IMR-90 (cell line): ENCODE measurements around the gene CMTM8. TPM values are rescaled to one million over a fixed set of nuclear protein-coding genes. Genes with fewer than 3 reads are reported as not detected.
A peak's percentile ranks its signal among the peaks of the same experiment; 100 is the strongest.

Experiments
- ATAC-seq: fragments of 200-7000 bp; cut with Tn5 transposase; 2 replicates; pipeline ENCODE4 v1.9.1; 2020; ENCODE audit warnings: low read depth, mild to moderate bottlenecking, moderate library complexity
- BruUV-seq: library from RNA; stranded (reverse); fragments of 400-500 nt; replicated peaks from 2 replicates; lab custom pipeline; 2021; lab: Mats Ljungman, UMichigan
- CTCF ChIA-PET: fragments of 300-600 bp; formaldehyde crosslinking; extraction: SDS; loops from one replicate; lab custom pipeline; 2021; ENCODE audit warnings: antibody characterized with exemption; lab: Yijun Ruan, JAX
- POLR2A ChIA-PET: fragments of 300-600 bp; sonication (Branson Sonifier 250); formaldehyde crosslinking; loops from one replicate; lab custom pipeline; 2022; ENCODE audit warnings: antibody characterized with exemption; ENCODE audit not compliant: unreplicated experiment; lab: Charles Lee
- DNase-seq: peaks from one replicate; pipeline ENCODE4 v3.0.0; 2013
- H2AFZ ChIP-seq: replicated peaks from 2 replicates; pipeline ENCODE3; 2013; ENCODE audit warnings: low read length, mild to moderate bottlenecking; ENCODE audit not compliant: poor library complexity
- H2AK5ac ChIP-seq: 2 replicates; pipeline ENCODE4 v1.6.1; 2013; ENCODE audit warnings: low read depth, low read length, inconsistent platforms
- H2AK9ac ChIP-seq: replicated peaks from 2 replicates; pipeline ENCODE3; 2013; ENCODE audit warnings: mild to moderate bottlenecking, low read depth, low read length, moderate library complexity; ENCODE audit not compliant: poor library complexity
- H2BK120ac ChIP-seq: 2 replicates; pipeline ENCODE4 v1.6.1; 2013; ENCODE audit warnings: low read depth, low read length, inconsistent platforms
- H2BK15ac ChIP-seq: 3 replicates; pipeline ENCODE4 v1.6.1; 2013; ENCODE audit warnings: low read depth, low read length, inconsistent platforms
- H2BK20ac ChIP-seq: 2 replicates; pipeline ENCODE4 v1.6.1; 2013; ENCODE audit warnings: low read depth, mild to moderate bottlenecking, inconsistent platforms, low read length, moderate library complexity
- H2BK5ac ChIP-seq: 2 replicates; pipeline ENCODE4 v1.6.1; 2013; ENCODE audit warnings: mild to moderate bottlenecking, low read depth, low read length, inconsistent platforms; ENCODE audit not compliant: poor library complexity, severe bottlenecking
- H3K14ac ChIP-seq: replicated peaks from 2 replicates; pipeline ENCODE4 v1.6.1; 2013; ENCODE audit warnings: low read depth, low read length, inconsistent platforms
- H3K18ac ChIP-seq: 2 replicates; pipeline ENCODE4 v1.6.1; 2013; ENCODE audit warnings: low read depth, low read length, control low read depth
- H3K23ac ChIP-seq: 2 replicates; pipeline ENCODE4 v1.6.1; 2013; ENCODE audit warnings: low read depth, low read length, inconsistent platforms
- H3K27ac ChIP-seq: 2 replicates; pipeline ENCODE4 v1.5.1; 2013; ENCODE audit warnings: mild to moderate bottlenecking, control low read depth, low read length; ENCODE audit not compliant: insufficient read depth
- H3K27me3 ChIP-seq: 2 replicates; pipeline ENCODE4 v1.6.1; 2013; ENCODE audit warnings: low read length; ENCODE audit not compliant: control insufficient read depth, insufficient read depth
- H3K36me3 ChIP-seq: 2 replicates; pipeline ENCODE4 v1.6.1; 2013; ENCODE audit warnings: low read length, mixed read lengths; ENCODE audit not compliant: control insufficient read depth, insufficient read depth
- H3K4ac ChIP-seq: 2 replicates; pipeline ENCODE4 v1.6.1; 2013; ENCODE audit warnings: low read depth, low read length, inconsistent platforms
- H3K4me1 ChIP-seq: 2 replicates; pipeline ENCODE4 v1.6.1; 2013; ENCODE audit warnings: low read length, mixed read lengths; ENCODE audit not compliant: control insufficient read depth, insufficient read depth
- H3K4me2 ChIP-seq: 2 replicates; pipeline ENCODE4 v1.6.1; 2013; ENCODE audit warnings: low read depth, mild to moderate bottlenecking, control low read depth, low read length, moderate library complexity
- H3K4me3 ChIP-seq: 2 replicates; pipeline ENCODE4 v1.5.1; 2013; ENCODE audit warnings: low read depth, mild to moderate bottlenecking, control low read depth, low read length, moderate library complexity; ENCODE audit not compliant: insufficient read depth
- H3K56ac ChIP-seq: 2 replicates; pipeline ENCODE4 v1.6.1; 2013; ENCODE audit warnings: low read length, inconsistent platforms; ENCODE audit not compliant: insufficient read depth; ENCODE audit errors: extremely low read depth
- H3K79me1 ChIP-seq, 2 experiments: 2 replicates each; pipeline ENCODE4 v1.6.1; 2013; ENCODE audit warnings: low read length in 2 of 2, inconsistent platforms in 1 of 2, low read depth in 1 of 2
- H3K9ac ChIP-seq: 2 replicates; pipeline ENCODE4 v1.6.1; 2013; ENCODE audit warnings: low read depth, low read length, control low read depth
- H3K9me1 ChIP-seq: 2 replicates; pipeline ENCODE4 v1.6.1; 2013; ENCODE audit warnings: low read length, inconsistent platforms; ENCODE audit not compliant: insufficient read depth
- H3K9me3 ChIP-seq: 2 replicates; pipeline ENCODE4 v1.6.1; 2013; ENCODE audit warnings: low read length; ENCODE audit not compliant: control insufficient read depth, insufficient read depth
- H4K20me1 ChIP-seq: 2 replicates; pipeline ENCODE4 v1.6.1; 2013; ENCODE audit warnings: low read length, inconsistent platforms; ENCODE audit not compliant: insufficient read depth
- H4K5ac ChIP-seq: 2 replicates; pipeline ENCODE4 v1.6.1; 2013; ENCODE audit warnings: mild to moderate bottlenecking, low read depth, low read length, control low read depth
- H4K8ac ChIP-seq, 2 experiments: 2 replicates each; pipeline ENCODE4 v1.6.1; 2013; ENCODE audit warnings: low read depth in 2 of 2, low read length in 2 of 2, control low read depth in 1 of 2, inconsistent platforms in 1 of 2
- H4K91ac ChIP-seq: 2 replicates; pipeline ENCODE4 v1.6.1; 2013; ENCODE audit warnings: low read depth, low read length, inconsistent platforms; ENCODE audit not compliant: insufficient read depth
- BHLHE40 ChIP-seq: fragments of 150-350 bp; IDR thresholded peaks from 2 replicates; pipeline ENCODE4 v1.6.1; 2016; ENCODE audit warnings: mild to moderate bottlenecking, low read depth, low read length
- CEBPB ChIP-seq: IDR thresholded peaks from 2 replicates; pipeline ENCODE4 v1.6.1; 2012; ENCODE audit warnings: low read depth, low read length, improper control_type of control experiment
- CHD1 ChIP-seq: IDR thresholded peaks from 2 replicates; pipeline ENCODE4 v1.6.1; 2012; ENCODE audit warnings: low read depth, low read length, improper control_type of control experiment
- ELK1 ChIP-seq: fragments of 150-350 bp; IDR thresholded peaks from 2 replicates; pipeline ENCODE4 v1.6.1; 2016; ENCODE audit warnings: low read depth, mild to moderate bottlenecking, low read length, moderate library complexity, borderline replicate concordance
- FOS ChIP-seq: fragments of 150-350 bp; IDR thresholded peaks from 2 replicates; pipeline ENCODE4 v1.6.1; 2016; ENCODE audit warnings: low read depth, low read length
- MAFK ChIP-seq: IDR thresholded peaks from 2 replicates; pipeline ENCODE4 v1.6.1; 2012; ENCODE audit warnings: low read depth, low read length, improper control_type of control experiment
- MAZ ChIP-seq: IDR thresholded peaks from 2 replicates; pipeline ENCODE4 v1.6.1; 2012; ENCODE audit warnings: low read depth, mild to moderate bottlenecking, low read length, improper control_type of control experiment, moderate library complexity, borderline replicate concordance
- MXI1 ChIP-seq: IDR thresholded peaks from 2 replicates; pipeline ENCODE4 v1.6.1; 2012; ENCODE audit warnings: low read depth, mild to moderate bottlenecking, low read length, moderate library complexity, borderline replicate concordance
- NFE2L2 ChIP-seq: fragments of 150-350 bp; IDR thresholded peaks from 2 replicates; pipeline ENCODE4 v1.6.1; 2016; ENCODE audit warnings: low read depth, mild to moderate bottlenecking, low read length
- POLR2A ChIP-seq: IDR thresholded peaks from 2 replicates; pipeline ENCODE4 v1.6.1; 2012; ENCODE audit warnings: mild to moderate bottlenecking, low read depth, low read length
- RAD21 ChIP-seq: IDR thresholded peaks from 2 replicates; pipeline ENCODE4 v1.6.1; 2012; ENCODE audit warnings: low read length, improper control_type of control experiment
- RCOR1 ChIP-seq: IDR thresholded peaks from 2 replicates; pipeline ENCODE4 v1.6.1; 2012; ENCODE audit warnings: mild to moderate bottlenecking, low read length, improper control_type of control experiment; ENCODE audit not compliant: insufficient replicate concordance
- RFX5 ChIP-seq: IDR thresholded peaks from 2 replicates; pipeline ENCODE4 v1.8.0; 2012; ENCODE audit warnings: low read depth, mild to moderate bottlenecking, low read length, moderate library complexity
- SMC3 ChIP-seq: fragments of 150-350 bp; IDR thresholded peaks from 2 replicates; pipeline ENCODE4 v1.6.1; 2016; ENCODE audit warnings: low read depth, mild to moderate bottlenecking, antibody characterized with exemption, low read length, moderate library complexity
- USF2 ChIP-seq: fragments of 150-350 bp; IDR thresholded peaks from 2 replicates; pipeline ENCODE4 v1.6.1; 2017; ENCODE audit warnings: mild to moderate bottlenecking, antibody characterized with exemption, low read length, low read depth
- WGBS, 2 experiments: methylation state at CpG; one replicate each; pipeline versions ENCODE4 v1.1.5 to v1.1.7; 2013; ENCODE audit warnings: missing lambda C conversion rate in 2 of 2; ENCODE audit not compliant: insufficient read length in 1 of 2; ENCODE audit errors: extremely low coverage in 2 of 2; 5-methylcytosine and 5-hydroxymethylcytosine counted together
- dilution Hi-C: fragments of 300-500 bp; cut with HindIII; formaldehyde crosslinking; loops from one replicate; pipeline ENCODE4 v1.14.3; 2018; ENCODE audit warnings: low sequenced_read_pairs; ENCODE audit not compliant: unreplicated experiment
- in situ Hi-C: fragments of 300-500 bp; cut with MboI; formaldehyde crosslinking; loops from 3 replicates; pipeline ENCODE4 v1.14.3; 2019; ENCODE audit warnings: low sequenced_read_pairs, inconsistent platforms, mixed read lengths
- intact Hi-C: fragments of 100-400 bp; cut with micrococcal nuclease; formaldehyde crosslinking; loops from 2 replicates; pipeline ENCODE4 v1.10.0; 2022
- polyA plus RNA-seq, 3 experiments: library from polyadenylated mRNA; depleted of rRNA; stranded (reverse); fragments of >200 nt; gene quantifications; 2 replicates each; pipeline ENCODE4 v1.2.3, GENCODE V29; 2012; ENCODE audit warnings: low replicate concordance in 1 of 3
- total RNA-seq: library from RNA; depleted of rRNA; stranded (reverse); fragments of >200 nt; gene quantifications from 2 replicates; pipeline ENCODE4 v1.2.3, GENCODE V29; 2012
- TF ChIP-seq, protein P1 (sequence below): conservative IDR thresholded peaks from 2 replicates; pipeline ENCODE4 v1.5.1; 2012; ENCODE audit warnings: mild to moderate bottlenecking, low read depth, low read length, improper control_type of control experiment

Gene CMTM8
- total and polyA plus RNA-seq, 2 of the 4 experiments (the other 2 are of a cell fraction): 0.15 TPM; not detected in 1

- H3K27ac ChIP-seq: no peak overlapping the region
- ATAC-seq (no peak), DNase-seq (peak; percentile 4)
- no TSS peak for BruUV-seq
- peaks cover 15% of the 10 kb centered on the region for H3K27me3 ChIP-seq
- intact Hi-C loops: no loop called here
- no peak overlapping the region for H2AK5ac ChIP-seq
- no peak overlapping the region for H2BK5ac ChIP-seq
- H3K36me3 ChIP-seq: no peaks in the 10 kb centered on the region
- no peak overlapping the region for H3K18ac ChIP-seq
- no peak for TF ChIP-seq FOS
- no peak for TF ChIP-seq SMC3
- no peak for TF ChIP-seq CEBPB
- no peak for TF ChIP-seq RCOR1
- no peak for TF ChIP-seq NFE2L2
- no peak for TF ChIP-seq BHLHE40
- TF ChIP-seq CHD1: no peak
- no peak for TF ChIP-seq USF2
- no peak for TF ChIP-seq RFX5
- TF ChIP-seq MAZ: no peak
- no peak for TF ChIP-seq ELK1
- TF ChIP-seq RAD21: no peak
- no peak for TF ChIP-seq POLR2A
- TF ChIP-seq MXI1: no peak
- TF ChIP-seq MAFK: no peak
- TF ChIP-seq, protein P1, sequence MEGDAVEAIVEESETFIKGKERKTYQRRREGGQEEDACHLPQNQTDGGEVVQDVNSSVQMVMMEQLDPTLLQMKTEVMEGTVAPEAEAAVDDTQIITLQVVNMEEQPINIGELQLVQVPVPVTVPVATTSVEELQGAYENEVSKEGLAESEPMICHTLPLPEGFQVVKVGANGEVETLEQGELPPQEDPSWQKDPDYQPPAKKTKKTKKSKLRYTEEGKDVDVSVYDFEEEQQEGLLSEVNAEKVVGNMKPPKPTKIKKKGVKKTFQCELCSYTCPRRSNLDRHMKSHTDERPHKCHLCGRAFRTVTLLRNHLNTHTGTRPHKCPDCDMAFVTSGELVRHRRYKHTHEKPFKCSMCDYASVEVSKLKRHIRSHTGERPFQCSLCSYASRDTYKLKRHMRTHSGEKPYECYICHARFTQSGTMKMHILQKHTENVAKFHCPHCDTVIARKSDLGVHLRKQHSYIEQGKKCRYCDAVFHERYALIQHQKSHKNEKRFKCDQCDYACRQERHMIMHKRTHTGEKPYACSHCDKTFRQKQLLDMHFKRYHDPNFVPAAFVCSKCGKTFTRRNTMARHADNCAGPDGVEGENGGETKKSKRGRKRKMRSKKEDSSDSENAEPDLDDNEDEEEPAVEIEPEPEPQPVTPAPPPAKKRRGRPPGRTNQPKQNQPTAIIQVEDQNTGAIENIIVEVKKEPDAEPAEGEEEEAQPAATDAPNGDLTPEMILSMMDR: no peak
- no peak overlapping the region for H3K23ac ChIP-seq
- no peak overlapping the region for H3K4ac ChIP-seq
- no peak overlapping the region for H4K8ac ChIP-seq
- ChIA-PET POLR2A (no interaction called here), CTCF (no interaction called here)
- H4K91ac ChIP-seq: no peak overlapping the region
- H3K9me1 ChIP-seq: no peaks in the 10 kb centered on the region
- H3K79me1 ChIP-seq: no peaks in the 10 kb centered on the region
- no peak overlapping the region for H2BK20ac ChIP-seq
- no peak overlapping the region for H4K5ac ChIP-seq
- no peak overlapping the region for H3K4me2 ChIP-seq
- WGBS, 2 experiments: no CpG with 5 or more reads among the region's 2 CpGs
- H3K9me3 ChIP-seq: no peaks in the 10 kb centered on the region
- in situ Hi-C loops: loop anchor here (25.0 kb wide), 1 partner anchor 384 kb away; no protein-coding TSS in a partner anchor
- dilution Hi-C loops: no loop called here
- H2BK15ac ChIP-seq: no peak overlapping the region
- no peak overlapping the region for H3K56ac ChIP-seq
- no peaks in the 10 kb centered on the region for H4K20me1 ChIP-seq
- H3K4me3 ChIP-seq: no peak overlapping the region
- H3K9ac ChIP-seq: no peak overlapping the region
- peaks cover 3% of the 10 kb centered on the region; the same call in 1 of the 2 replicates for H3K4me1 ChIP-seq
- H2AK9ac ChIP-seq: no peak overlapping the region
- H3K14ac ChIP-seq: no peak overlapping the region
- H2BK120ac ChIP-seq: no peak overlapping the region
- H2AFZ ChIP-seq: no peak overlapping the region
These were observed 40.2 kb downstream of the CMTM8 start for GRCh38 chr3:32278714-32279113.
